Activated CD4-positive, CD25-positive, alpha-beta regulatory T cell treated with anti-CD3 and anti-CD28 coated beads, Interleukin-2, amount 50 U/mL, for 24 hours (primary cell): ENCODE data around the gene GREM2.

Source experiments
- ATAC-seq, 2 donors: fragments of 150-1000 bp; cut with Tn5 transposase; one replicate each; pipeline ENCODE4 v1.10.0; 2021; ENCODE audit warnings: mild to moderate bottlenecking in 1 of 2, moderate library complexity in 1 of 2

Gene GREM2

GRCh38 chr1:240611619-240612480 is at the start of gene GREM2:
GREM2 (minus strand) TSS chr1:240612155; CDS start chr1:240493475, 118,680 bp downstream.
- ATAC-seq = peak; percentile 36 to 53

GRCh38 chr1:240658312-240658960 is 46.5 kb upstream of the GREM2 start:
- no peak for ATAC-seq

GRCh38 chr1:240656531-240656930 is 44.6 kb upstream of the GREM2 start:
- ATAC-seq = no peak

GRCh38 chr1:240652961-240653409 is 41.0 kb upstream of the GREM2 start:
- ATAC-seq = no peak

GRCh38 chr1:240652549-240652948 is 40.6 kb upstream of the GREM2 start:
- no peak for ATAC-seq

- no peak for ATAC-seq
Observed at GRCh38 chr1:240650877-240651276, 38.9 kb upstream of the GREM2 start.

- no peak for ATAC-seq
Observed at GRCh38 chr1:240649733-240650721, 38.1 kb upstream of the GREM2 start.

- no peak for ATAC-seq
Observed at GRCh38 chr1:240646571-240647240, 34.8 kb upstream of the GREM2 start.

- no peak for ATAC-seq
Observed at GRCh38 chr1:240644732-240645131, 32.8 kb upstream of the GREM2 start.

GRCh38 chr1:240635466-240636256 is 23.7 kb upstream of the GREM2 start:
- no peak for ATAC-seq

- no peak for ATAC-seq
Observed at GRCh38 chr1:240630409-240630808, 18.5 kb upstream of the GREM2 start.

GRCh38 chr1:240621249-240621648 is 9.3 kb upstream of the GREM2 start:
- no peak for ATAC-seq

GRCh38 chr1:240619906-240620621 is 8.1 kb upstream of the GREM2 start:
- no peak for ATAC-seq

- ATAC-seq = no peak
Observed at GRCh38 chr1:240619357-240619756, 7.4 kb upstream of the GREM2 start.

GRCh38 chr1:240618946-240619345 is 7.0 kb upstream of the GREM2 start:
- ATAC-seq = no peak

GRCh38 chr1:240616018-240616417 is 4.1 kb upstream of the GREM2 start:
- no peak for ATAC-seq

- ATAC-seq = no peak
Observed at GRCh38 chr1:240613356-240614142, 1.6 kb upstream of the GREM2 start.

- no peak for ATAC-seq
Observed at GRCh38 chr1:240612811-240613210, 856 bp upstream of the GREM2 start.

GRCh38 chr1:240611228-240611618 is 732 bp downstream of the GREM2 start:
- ATAC-seq = no peak

GRCh38 chr1:240610636-240611035 is 1.3 kb downstream of the GREM2 start:
- ATAC-seq = no peak
